Astrocyte (in vitro differentiated cells and primary cell): ENCODE measurements around the gene RAB17. TPM values are rescaled to one million over a fixed set of nuclear protein-coding genes. Genes with fewer than 3 reads are reported as not detected.

Source experiments
- DNase-seq: peaks from one replicate; pipeline ENCODE4 v3.0.0-alpha.2; 2010; ENCODE audit warnings: low read depth
- FAIRE-seq: peaks from 2 replicates; lab custom pipeline; 2011; peaks lifted over from hg19 to GRCh38; lab: Jason Lieb, UNC
- H2AFZ ChIP-seq: 2 replicates; pipeline ENCODE4 v1.6.0; 2012; ENCODE audit warnings: low read depth, low read length, inconsistent platforms
- H3K27ac ChIP-seq: 2 replicates; pipeline ENCODE4 v1.5.1; 2011; ENCODE audit warnings: low read depth, low read length, inconsistent platforms
- H3K27me3 ChIP-seq: 2 replicates; pipeline ENCODE4 v1.6.0; 2011; ENCODE audit warnings: low read length, inconsistent platforms; ENCODE audit not compliant: insufficient read depth
- H3K36me3 ChIP-seq: 2 replicates; pipeline ENCODE4 v1.5.1; 2011; ENCODE audit warnings: low read length, inconsistent platforms; ENCODE audit not compliant: insufficient read depth
- H3K4me1 ChIP-seq: 2 replicates; pipeline ENCODE4 v1.5.1; 2011; ENCODE audit warnings: low read length, inconsistent platforms; ENCODE audit not compliant: insufficient read depth
- H3K4me2 ChIP-seq: 2 replicates; pipeline ENCODE4 v1.6.0; 2012; ENCODE audit warnings: low read length, inconsistent platforms
- H3K4me3 ChIP-seq: 2 replicates; pipeline ENCODE4 v1.5.1; 2011; ENCODE audit warnings: low read depth, mild to moderate bottlenecking, low read length, inconsistent platforms; ENCODE audit not compliant: insufficient read depth
- H3K79me2 ChIP-seq: 2 replicates; pipeline ENCODE4 v1.6.0; 2012; ENCODE audit warnings: mild to moderate bottlenecking, low read length, inconsistent platforms; ENCODE audit not compliant: insufficient read depth
- H3K9ac ChIP-seq: 2 replicates; pipeline ENCODE4 v1.6.0; 2012; ENCODE audit warnings: mild to moderate bottlenecking, low read length, inconsistent platforms
- H3K9me3 ChIP-seq: 2 replicates; pipeline ENCODE4 v1.5.1; 2012; ENCODE audit warnings: low read depth, mild to moderate bottlenecking, low read length, inconsistent platforms; ENCODE audit not compliant: insufficient read depth
- H4K20me1 ChIP-seq: 2 replicates; pipeline ENCODE4 v1.6.0; 2012; ENCODE audit warnings: low read length, inconsistent platforms; ENCODE audit not compliant: insufficient read depth
- H3K27ac Mint-ChIP-seq: one replicate; pipeline ENCODE4 v1.8.0; 2021; ENCODE audit warnings: mild to moderate bottlenecking, mixed read lengths; ENCODE audit not compliant: unreplicated experiment
- H3K27me3 Mint-ChIP-seq: one replicate; pipeline ENCODE4 v1.8.0; 2021; ENCODE audit warnings: low read depth, mixed read lengths; ENCODE audit not compliant: unreplicated experiment
- H3K36me3 Mint-ChIP-seq: one replicate; pipeline ENCODE4 v1.8.0; 2021; ENCODE audit warnings: low read depth, mixed read lengths; ENCODE audit not compliant: unreplicated experiment
- H3K4me1 Mint-ChIP-seq: one replicate; pipeline ENCODE4 v1.8.0; 2021; ENCODE audit warnings: low read depth, mixed read lengths; ENCODE audit not compliant: unreplicated experiment
- H3K4me3 Mint-ChIP-seq: one replicate; pipeline ENCODE4 v1.8.0; 2021; ENCODE audit warnings: mild to moderate bottlenecking, moderate library complexity, mixed read lengths; ENCODE audit not compliant: unreplicated experiment
- H3K9me3 Mint-ChIP-seq: one replicate; pipeline ENCODE4 v1.8.0; 2021; ENCODE audit warnings: mild to moderate bottlenecking, mixed read lengths; ENCODE audit not compliant: unreplicated experiment
- EZH2 ChIP-seq: IDR thresholded peaks from 2 replicates; pipeline ENCODE4 v1.6.1; 2012; ENCODE audit warnings: mild to moderate bottlenecking, low read length, inconsistent platforms; ENCODE audit not compliant: insufficient read depth
- total RNA-seq: library from RNA; stranded (reverse); gene quantifications from 2 replicates; pipeline ENCODE4 v1.2.1, GENCODE V29; 2021
- TF ChIP-seq, protein P1 (sequence below): IDR thresholded peaks from 2 replicates; pipeline ENCODE4 v1.5.1; 2011; ENCODE audit warnings: low read depth, mild to moderate bottlenecking, inconsistent platforms, low read length, moderate library complexity; ENCODE audit not compliant: insufficient read depth

RAB17 gene
- total RNA-seq, 1 donor from 2014 or later: 1.4 TPM

DNA sequence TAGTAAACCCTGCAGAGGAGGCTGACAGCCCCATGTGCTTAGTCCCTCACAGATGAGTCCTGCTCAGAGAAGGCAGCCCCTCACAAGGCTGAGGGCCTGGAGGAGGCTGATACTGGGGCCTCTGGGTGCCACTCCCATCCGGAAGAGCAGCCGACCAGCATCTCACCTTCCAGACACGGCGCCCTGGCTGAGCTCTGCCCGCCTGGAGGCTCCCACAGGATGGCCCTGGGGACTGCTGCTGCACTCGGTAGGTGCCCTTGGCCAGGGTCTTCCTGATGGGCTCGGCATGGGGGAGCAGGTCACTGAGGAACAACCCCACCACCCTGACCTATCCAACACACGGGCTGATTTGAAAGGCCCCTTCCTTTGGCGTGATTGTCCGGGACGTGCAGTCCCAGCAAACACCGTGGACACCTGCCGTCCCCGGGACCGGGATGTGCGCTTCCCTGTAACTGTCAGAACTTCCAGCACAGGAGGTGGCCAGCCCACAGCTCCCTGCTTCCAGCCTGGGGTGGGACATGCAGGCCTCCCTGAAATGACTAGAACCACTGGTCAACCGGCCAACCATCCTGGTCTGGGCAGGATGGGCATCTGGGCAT lies 64.9 kb downstream of the RAB17 start:
- DNase-seq (no peak), FAIRE-seq (no peak)
- H3K9ac ChIP-seq: no peak overlapping the region
- H3K27ac Mint-ChIP-seq: no peak overlapping the region
- peaks cover 6% of the 10 kb centered on the region for H3K79me2 ChIP-seq
- H3K27me3 ChIP-seq: no peaks in the 10 kb centered on the region
- H3K4me3 ChIP-seq: no peak overlapping the region
- H3K36me3 ChIP-seq: peaks cover 54% of the 10 kb centered on the region
- no peak overlapping the region for H2AFZ ChIP-seq
- TF ChIP-seq, protein P1, sequence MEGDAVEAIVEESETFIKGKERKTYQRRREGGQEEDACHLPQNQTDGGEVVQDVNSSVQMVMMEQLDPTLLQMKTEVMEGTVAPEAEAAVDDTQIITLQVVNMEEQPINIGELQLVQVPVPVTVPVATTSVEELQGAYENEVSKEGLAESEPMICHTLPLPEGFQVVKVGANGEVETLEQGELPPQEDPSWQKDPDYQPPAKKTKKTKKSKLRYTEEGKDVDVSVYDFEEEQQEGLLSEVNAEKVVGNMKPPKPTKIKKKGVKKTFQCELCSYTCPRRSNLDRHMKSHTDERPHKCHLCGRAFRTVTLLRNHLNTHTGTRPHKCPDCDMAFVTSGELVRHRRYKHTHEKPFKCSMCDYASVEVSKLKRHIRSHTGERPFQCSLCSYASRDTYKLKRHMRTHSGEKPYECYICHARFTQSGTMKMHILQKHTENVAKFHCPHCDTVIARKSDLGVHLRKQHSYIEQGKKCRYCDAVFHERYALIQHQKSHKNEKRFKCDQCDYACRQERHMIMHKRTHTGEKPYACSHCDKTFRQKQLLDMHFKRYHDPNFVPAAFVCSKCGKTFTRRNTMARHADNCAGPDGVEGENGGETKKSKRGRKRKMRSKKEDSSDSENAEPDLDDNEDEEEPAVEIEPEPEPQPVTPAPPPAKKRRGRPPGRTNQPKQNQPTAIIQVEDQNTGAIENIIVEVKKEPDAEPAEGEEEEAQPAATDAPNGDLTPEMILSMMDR: no peak
- no peak for TF ChIP-seq EZH2
- H3K4me1 ChIP-seq: no peaks in the 10 kb centered on the region
- peaks cover 6% of the 10 kb centered on the region for H3K36me3 Mint-ChIP-seq
- H3K4me1 Mint-ChIP-seq: no peaks in the 10 kb centered on the region
- H3K4me3 Mint-ChIP-seq: no peak overlapping the region
- H3K27ac ChIP-seq: no peak overlapping the region
- no peaks in the 10 kb centered on the region for H3K9me3 Mint-ChIP-seq
- no peak overlapping the region for H3K4me2 ChIP-seq
- H4K20me1 ChIP-seq: peaks cover 21% of the 10 kb centered on the region
- H3K27me3 Mint-ChIP-seq: no peaks in the 10 kb centered on the region
- no peaks in the 10 kb centered on the region for H3K9me3 ChIP-seq

DNA sequence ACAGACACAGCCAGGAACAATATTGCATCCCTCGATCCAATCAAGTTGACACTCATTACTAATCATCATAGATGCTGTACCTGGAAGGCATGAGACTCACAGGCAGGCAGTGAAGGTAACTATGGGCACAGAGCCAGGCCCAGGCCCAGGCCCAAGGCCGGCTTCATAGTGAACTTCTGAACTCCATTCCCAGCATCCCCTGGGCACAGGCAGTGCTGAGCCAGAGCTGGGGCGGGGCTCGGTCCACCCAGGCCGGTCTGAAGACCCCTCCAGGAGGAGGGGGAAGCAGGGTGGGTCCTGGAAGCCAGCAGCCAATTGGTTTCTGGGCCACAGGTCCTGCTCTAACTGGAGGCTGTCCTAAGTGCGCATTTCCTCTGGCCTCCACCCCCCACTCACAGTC lies 65.9 kb downstream of the RAB17 start:
- Histone ChIP-seq H3K4me2 (no peak overlapping the region), H3K4me3 (no peak overlapping the region), H3K27ac (no peak overlapping the region), H3K9ac (no peak overlapping the region), H4K20me1 (peaks cover 21% of the 10 kb centered on the region), H3K9me3 (no peaks in the 10 kb centered on the region), H3K4me1 (no peaks in the 10 kb centered on the region), H3K36me3 (peaks cover 58% of the 10 kb centered on the region), H3K27me3 (no peaks in the 10 kb centered on the region), H3K79me2 (peaks cover 14% of the 10 kb centered on the region), H2AFZ (no peak overlapping the region)
- Mint-ChIP-seq H3K27ac (no peak overlapping the region), H3K9me3 (no peaks in the 10 kb centered on the region), H3K4me3 (no peak overlapping the region), H3K4me1 (no peaks in the 10 kb centered on the region), H3K27me3 (no peaks in the 10 kb centered on the region), H3K36me3 (peaks cover 3% of the 10 kb centered on the region)
- FAIRE-seq (no peak), DNase-seq (no peak)
- no peak for TF ChIP-seq EZH2
- TF ChIP-seq, protein P1: no peak

Other genes starting within 250 kb of the RAB17 start
- 200 and 560 TPM in 2 replicates for gene COL6A3, start 176.6 kb downstream of the RAB17 start, total RNA-seq
- 14.2 and 16.2 TPM in 2 replicates for gene MLPH, start 103.5 kb downstream of the RAB17 start, total RNA-seq
- not detected in 2 replicates for gene PRLH, start 24.2 kb downstream of the RAB17 start, total RNA-seq
- 83.3 and 84.1 TPM in 2 replicates for gene LRRFIP1, start 36.9 kb upstream of the RAB17 start, total RNA-seq
- gene RBM44, start 208.0 kb upstream of the RAB17 start, total RNA-seq: 0.29 and 0.32 TPM in 2 replicates